Gastrocnemius medialis (tissue), 4 donors: ENCODE results near the gene RHPN2.

Source experiments
- CTCF ChIP-seq, 5 experiments: fragments of 450-650 bp in 3 of 5; fragments of 200-600 bp in 2 of 5; sonication (generic) in 2 of 5; IDR thresholded peaks in 4 of 5; conservative IDR thresholded peaks in 1 of 5; 1 replicate in 4 of 5; 2 replicates in 1 of 5; pipeline ENCODE4 v1.5.1; 2016 to 2019; ENCODE audit warnings: antibody characterized with exemption in 5 of 5, mild to moderate bottlenecking in 3 of 5, moderate library complexity in 3 of 5
- POLR2A ChIP-seq, 2 donors: fragments of 450-650 bp; IDR thresholded peaks; one replicate each; pipeline ENCODE4 v1.6.1; 2017; ENCODE audit warnings: antibody characterized with exemption in 2 of 2, mild to moderate bottlenecking in 2 of 2, moderate library complexity in 2 of 2

GRCh38 chr19:33110137-33110910 is 45.6 kb upstream of the RHPN2 start:
- TF ChIP-seq CTCF (IDR thresholded peaks at IDR 0.05 in 4 of 5, conservative IDR thresholded peaks at IDR 0.05 in 1 of 5) (no peak), POLR2A (IDR thresholded peaks at IDR 0.05) (no peak)
